ENCODE results near the gene NOM1.

DNA sequence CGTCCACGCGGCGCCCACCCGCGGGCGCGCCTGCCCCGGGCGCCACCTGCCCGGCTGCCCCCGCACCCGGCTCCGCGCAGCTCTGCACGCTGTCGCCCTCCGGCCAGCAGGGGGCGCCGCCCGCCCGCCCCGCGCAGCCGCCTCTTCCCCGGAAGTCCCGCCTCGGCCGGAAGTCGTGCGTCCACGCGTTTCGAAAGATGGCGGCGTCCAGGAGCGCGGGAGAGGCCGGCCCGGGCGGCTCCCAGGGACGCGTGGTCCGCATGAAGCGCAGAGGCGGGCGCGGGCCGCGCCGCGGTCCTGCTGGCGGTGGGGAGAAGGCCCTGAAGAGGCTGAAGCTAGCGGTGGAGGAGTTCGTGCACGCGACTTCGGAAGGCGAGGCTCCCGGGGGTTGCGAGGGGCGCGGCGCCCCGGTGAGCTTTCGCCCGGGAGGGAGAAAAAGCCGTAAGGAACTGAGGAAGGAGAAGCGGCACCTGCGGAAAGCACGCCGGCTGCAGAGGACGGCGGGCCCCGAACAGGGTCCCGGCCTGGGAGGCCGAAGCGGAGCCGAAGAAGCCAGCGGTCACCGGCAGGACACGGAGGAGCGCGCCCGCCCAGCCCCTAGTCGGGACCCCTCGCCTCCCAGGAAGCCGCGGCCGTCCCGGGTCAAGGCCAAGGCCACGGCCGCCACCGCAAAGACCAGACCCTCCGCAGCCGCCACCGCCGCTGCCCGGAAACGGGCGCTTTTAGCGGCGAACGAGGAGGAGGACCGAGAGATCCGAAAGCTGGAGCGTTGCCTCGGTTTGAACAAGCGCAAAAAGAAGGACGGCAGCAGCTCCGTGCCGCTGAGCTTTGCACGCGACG lies at the start of gene NOM1:
- TF ChIP-seq, protein P1, sequence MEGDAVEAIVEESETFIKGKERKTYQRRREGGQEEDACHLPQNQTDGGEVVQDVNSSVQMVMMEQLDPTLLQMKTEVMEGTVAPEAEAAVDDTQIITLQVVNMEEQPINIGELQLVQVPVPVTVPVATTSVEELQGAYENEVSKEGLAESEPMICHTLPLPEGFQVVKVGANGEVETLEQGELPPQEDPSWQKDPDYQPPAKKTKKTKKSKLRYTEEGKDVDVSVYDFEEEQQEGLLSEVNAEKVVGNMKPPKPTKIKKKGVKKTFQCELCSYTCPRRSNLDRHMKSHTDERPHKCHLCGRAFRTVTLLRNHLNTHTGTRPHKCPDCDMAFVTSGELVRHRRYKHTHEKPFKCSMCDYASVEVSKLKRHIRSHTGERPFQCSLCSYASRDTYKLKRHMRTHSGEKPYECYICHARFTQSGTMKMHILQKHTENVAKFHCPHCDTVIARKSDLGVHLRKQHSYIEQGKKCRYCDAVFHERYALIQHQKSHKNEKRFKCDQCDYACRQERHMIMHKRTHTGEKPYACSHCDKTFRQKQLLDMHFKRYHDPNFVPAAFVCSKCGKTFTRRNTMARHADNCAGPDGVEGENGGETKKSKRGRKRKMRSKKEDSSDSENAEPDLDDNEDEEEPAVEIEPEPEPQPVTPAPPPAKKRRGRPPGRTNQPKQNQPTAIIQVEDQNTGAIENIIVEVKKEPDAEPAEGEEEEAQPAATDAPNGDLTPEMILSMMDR (IDR thresholded peaks at IDR 0.05; ENCODE audit: low read depth, low read length) = peak; percentile 54
- peak; percentile 92 for TF ChIP-seq POLR2A (IDR thresholded peaks at IDR 0.05; ENCODE audit: extremely low read depth, insufficient read length)

Measured in NB4 (cell line).